CD14-positive monocyte (primary cell): Measurements from ENCODE around the gene LACTBL1. TPM values are rescaled to one million over a fixed set of nuclear protein-coding genes. Genes with fewer than 3 reads are reported as not detected.

Experiments used
- DNase-seq, 3 donors: peaks; one replicate each; pipeline ENCODE4 v3.0.0-alpha.2; 2011 to 2022
- H2AFZ ChIP-seq: 2 replicates; pipeline ENCODE4 v1.6.0; 2012; ENCODE audit warnings: mild to moderate bottlenecking, low read depth, low read length, inconsistent platforms; ENCODE audit not compliant: insufficient read depth, poor library complexity, severe bottlenecking
- H3K27ac ChIP-seq, 2 donors: 1 replicate in 1 of 2; 2 replicates in 1 of 2; pipeline ENCODE4 v1.5.1; 2012 to 2013; ENCODE audit warnings: low read length in 2 of 2, control low read depth in 1 of 2, inconsistent platforms in 1 of 2, low read depth in 1 of 2, mild to moderate bottlenecking in 1 of 2
- H3K27me3 ChIP-seq, 2 donors: one replicate each; pipeline versions ENCODE4 v1.6.0 to v1.6.1; 2011 to 2013; ENCODE audit warnings: low read length in 2 of 2; ENCODE audit not compliant: control insufficient read depth in 2 of 2, insufficient read depth in 2 of 2
- H3K36me3 ChIP-seq, 2 donors: replicated peaks in 1 of 2; 1 replicate in 1 of 2; 2 replicates in 1 of 2; pipeline versions ENCODE4 v1.5.1 to v1.6.1; 2012 to 2013; ENCODE audit warnings: low read length in 2 of 2, control low read depth in 1 of 2, inconsistent platforms in 1 of 2, mild to moderate bottlenecking in 1 of 2; ENCODE audit not compliant: insufficient read depth in 2 of 2, control insufficient read depth in 1 of 2
- H3K4me1 ChIP-seq, 2 donors: 1 replicate in 1 of 2; 2 replicates in 1 of 2; pipeline versions ENCODE4 v1.5.1 to v1.6.1; 2012 to 2013; ENCODE audit warnings: low read length in 2 of 2, control low read depth in 1 of 2, inconsistent platforms in 1 of 2, mild to moderate bottlenecking in 1 of 2, moderate library complexity in 1 of 2; ENCODE audit not compliant: insufficient read depth in 2 of 2, control insufficient read depth in 1 of 2
- H3K4me2 ChIP-seq: replicated peaks from 2 replicates; pipeline ENCODE3; 2012; ENCODE audit warnings: low read length, moderate library complexity, mild to moderate bottlenecking; ENCODE audit not compliant: poor library complexity, severe bottlenecking; ENCODE audit errors: extremely low read depth
- H3K4me3 ChIP-seq, 3 experiments: fragments of 200-600 bp in 1 of 3; sonication (generic) in 1 of 3; replicated peaks in 1 of 3; 1 replicate in 2 of 3; 2 replicates in 1 of 3; pipeline ENCODE4 v1.5.1; 2011 to 2013; ENCODE audit warnings: low read length in 3 of 3, mild to moderate bottlenecking in 3 of 3, control low read depth in 2 of 3, low read depth in 2 of 3, inconsistent platforms in 1 of 3, moderate library complexity in 1 of 3
- H3K79me2 ChIP-seq: 2 replicates; pipeline ENCODE4 v1.6.0; 2012; ENCODE audit warnings: mild to moderate bottlenecking, control low read depth, inconsistent platforms, low read length, moderate library complexity; ENCODE audit not compliant: insufficient read depth
- H3K9ac ChIP-seq: 2 replicates; pipeline ENCODE4 v1.6.0; 2017; ENCODE audit warnings: low read length, mild to moderate bottlenecking; ENCODE audit not compliant: insufficient read depth, poor library complexity, severe bottlenecking
- H3K9me3 ChIP-seq, 2 donors: replicated peaks in 1 of 2; 1 replicate in 1 of 2; 2 replicates in 1 of 2; pipeline versions ENCODE4 v1.5.1 to v1.6.1; 2012 to 2013; ENCODE audit warnings: low read length in 2 of 2, control low read depth in 1 of 2; ENCODE audit not compliant: control insufficient read depth in 1 of 2, insufficient read depth in 1 of 2
- H4K20me1 ChIP-seq: 2 replicates; pipeline ENCODE4 v1.6.0; 2012; ENCODE audit warnings: mild to moderate bottlenecking, low read length, control low read depth, moderate library complexity; ENCODE audit not compliant: insufficient read depth
- H3K27ac Mint-ChIP-seq, 7 donors: one replicate each; pipeline ENCODE4 v1.8.0; 2020; ENCODE audit warnings: mild to moderate bottlenecking in 7 of 7, mixed read lengths in 7 of 7, moderate library complexity in 6 of 7, inconsistent platforms in 2 of 7
- H3K27me3 Mint-ChIP-seq, 3 donors: one replicate each; pipeline ENCODE4 v1.8.0; 2021 to 2022; ENCODE audit warnings: low read depth in 3 of 3, mild to moderate bottlenecking in 3 of 3, mixed read lengths in 3 of 3, moderate library complexity in 3 of 3, inconsistent platforms in 1 of 3
- H3K36me3 Mint-ChIP-seq, 2 donors: one replicate each; pipeline ENCODE4 v1.8.0; 2020; ENCODE audit warnings: mixed read lengths in 2 of 2, inconsistent platforms in 1 of 2, mild to moderate bottlenecking in 1 of 2
- H3K4me1 Mint-ChIP-seq: one replicate; pipeline ENCODE4 v1.8.0; 2020; ENCODE audit warnings: mild to moderate bottlenecking, mixed read lengths
- H3K4me3 Mint-ChIP-seq, 2 donors: one replicate each; pipeline ENCODE4 v1.8.0; 2020; ENCODE audit warnings: mild to moderate bottlenecking in 2 of 2, mixed read lengths in 2 of 2, moderate library complexity in 1 of 2
- H3K9me3 Mint-ChIP-seq, 7 donors: one replicate each; pipeline ENCODE4 v1.8.0; 2020 to 2022; ENCODE audit warnings: mixed read lengths in 7 of 7, mild to moderate bottlenecking in 6 of 7, moderate library complexity in 6 of 7, inconsistent platforms in 2 of 7
- WGBS: methylation state at CpG from one replicate; pipeline ENCODE4 v1.1.5; 2013; ENCODE audit warnings: missing lambda C conversion rate; ENCODE audit not compliant: insufficient coverage; 5-methylcytosine and 5-hydroxymethylcytosine counted together
- intact Hi-C, 2 donors: fragments of 100-400 bp; cut with micrococcal nuclease; formaldehyde crosslinking; loops; one replicate each; pipeline versions ENCODE4 v1.15.0 to v1.15.1; 2023
- polyA plus RNA-seq, 3 donors: library from polyadenylated mRNA; depleted of rRNA in 1 of 3; unstranded in 2 of 3; stranded (reverse) in 1 of 3; fragments of 300-500 nt in 2 of 3; fragments of >200 nt in 1 of 3; fragmentation: Illumina TruSeq in 2 of 3; gene quantifications; 1 replicate in 2 of 3; 2 replicates in 1 of 3; pipeline ENCODE4 v1.2.3, GENCODE V29; 2012 to 2021
- TF ChIP-seq, protein P1 (sequence below): fragments of 200-600 bp; IDR thresholded peaks from one replicate; pipeline ENCODE4 v1.8.0; 2022; ENCODE audit warnings: antibody characterized with exemption, mild to moderate bottlenecking

LACTBL1 gene
- polyA plus RNA-seq, 3 donors = not detected

DNA sequence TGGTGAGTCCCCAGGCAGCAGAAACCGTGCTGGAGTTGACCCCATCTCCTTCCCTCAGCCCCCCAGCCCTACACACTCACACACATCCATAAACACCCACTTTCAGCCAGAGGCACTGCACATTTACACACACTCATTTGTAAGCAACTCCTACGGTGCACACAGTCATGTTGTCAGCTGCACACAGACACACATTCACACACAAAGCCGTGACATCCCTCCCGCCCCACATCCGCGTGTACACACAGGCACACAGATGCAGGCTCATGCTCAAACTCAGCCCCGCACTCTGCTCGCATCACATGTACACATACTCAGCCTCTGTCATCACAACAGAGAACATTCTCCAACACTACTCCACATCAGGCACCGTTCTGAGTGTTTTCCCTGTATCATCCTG, 47.6 kb downstream of the LACTBL1 start:
- Mint-ChIP-seq H3K27me3 (peaks cover 4 to 8% (median 8%) of the 10 kb centered on the region in 3 donors), H3K27ac (no peak overlapping the region), H3K4me3 (no peak overlapping the region), H3K9me3 (no peaks in the 10 kb centered on the region), H3K36me3 (no peaks in the 10 kb centered on the region), H3K4me1 (no peaks in the 10 kb centered on the region)
- no peaks in the 10 kb centered on the region for H3K9me3 ChIP-seq
- no peak overlapping the region for H3K4me3 ChIP-seq
- WGBS = 92% methylated on average over 8 of the region's 9 CpGs
- no peak overlapping the region for H3K4me2 ChIP-seq
- no peaks in the 10 kb centered on the region for H3K27me3 ChIP-seq
- no peaks in the 10 kb centered on the region for H3K36me3 ChIP-seq
- H3K79me2 ChIP-seq = no peaks in the 10 kb centered on the region
- no peaks in the 10 kb centered on the region for H4K20me1 ChIP-seq
- no peak for DNase-seq
- TF ChIP-seq, protein P1, sequence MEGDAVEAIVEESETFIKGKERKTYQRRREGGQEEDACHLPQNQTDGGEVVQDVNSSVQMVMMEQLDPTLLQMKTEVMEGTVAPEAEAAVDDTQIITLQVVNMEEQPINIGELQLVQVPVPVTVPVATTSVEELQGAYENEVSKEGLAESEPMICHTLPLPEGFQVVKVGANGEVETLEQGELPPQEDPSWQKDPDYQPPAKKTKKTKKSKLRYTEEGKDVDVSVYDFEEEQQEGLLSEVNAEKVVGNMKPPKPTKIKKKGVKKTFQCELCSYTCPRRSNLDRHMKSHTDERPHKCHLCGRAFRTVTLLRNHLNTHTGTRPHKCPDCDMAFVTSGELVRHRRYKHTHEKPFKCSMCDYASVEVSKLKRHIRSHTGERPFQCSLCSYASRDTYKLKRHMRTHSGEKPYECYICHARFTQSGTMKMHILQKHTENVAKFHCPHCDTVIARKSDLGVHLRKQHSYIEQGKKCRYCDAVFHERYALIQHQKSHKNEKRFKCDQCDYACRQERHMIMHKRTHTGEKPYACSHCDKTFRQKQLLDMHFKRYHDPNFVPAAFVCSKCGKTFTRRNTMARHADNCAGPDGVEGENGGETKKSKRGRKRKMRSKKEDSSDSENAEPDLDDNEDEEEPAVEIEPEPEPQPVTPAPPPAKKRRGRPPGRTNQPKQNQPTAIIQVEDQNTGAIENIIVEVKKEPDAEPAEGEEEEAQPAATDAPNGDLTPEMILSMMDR = no peak
- no peaks in the 10 kb centered on the region for H3K4me1 ChIP-seq
- no peak overlapping the region for H2AFZ ChIP-seq
- H3K9ac ChIP-seq = no peak overlapping the region
- intact Hi-C loops = no loop called here
- H3K27ac ChIP-seq = no peak overlapping the region

DNA sequence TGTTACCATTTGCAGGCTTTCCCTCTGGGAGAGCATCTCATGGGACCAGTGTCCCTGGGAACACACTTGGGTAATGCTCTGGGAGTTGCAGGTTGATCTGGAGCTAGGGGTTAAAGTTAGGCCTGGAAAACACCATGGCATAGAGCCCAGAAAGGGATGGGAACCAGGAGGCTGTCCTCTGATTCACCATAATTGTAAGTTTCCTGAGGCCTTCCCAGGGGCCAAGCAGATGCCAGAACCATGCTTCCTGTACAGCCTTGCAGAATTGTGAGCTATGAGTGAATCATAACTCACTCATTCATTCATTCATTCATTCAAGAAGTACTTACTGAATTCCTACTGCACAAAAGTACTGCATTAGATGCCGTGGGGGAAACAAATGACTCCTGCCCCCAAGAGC, 50.0 kb downstream of the LACTBL1 start:
- no peaks in the 10 kb centered on the region for H3K4me1 ChIP-seq
- H3K27ac ChIP-seq = no peak overlapping the region
- no peak overlapping the region for H3K4me2 ChIP-seq
- H3K79me2 ChIP-seq = no peaks in the 10 kb centered on the region
- Mint-ChIP-seq H3K36me3 (no peaks in the 10 kb centered on the region), H3K9me3 (no peaks in the 10 kb centered on the region), H3K27ac (no peak overlapping the region), H3K27me3 (peaks cover 1 to 9% (median 2%) of the 10 kb centered on the region in 3 donors), H3K4me3 (no peak overlapping the region), H3K4me1 (no peaks in the 10 kb centered on the region)
- H3K4me3 ChIP-seq = no peak overlapping the region
- 91% methylated on average over 1 of the region's 1 CpG for WGBS
- H2AFZ ChIP-seq = no peak overlapping the region
- no peaks in the 10 kb centered on the region for H3K9me3 ChIP-seq
- TF ChIP-seq, protein P1 = no peak
- DNase-seq = no peak
- H3K27me3 ChIP-seq = no peaks in the 10 kb centered on the region
- H4K20me1 ChIP-seq = no peaks in the 10 kb centered on the region
- H3K36me3 ChIP-seq = no peaks in the 10 kb centered on the region
- intact Hi-C loops = no loop called here
- H3K9ac ChIP-seq = no peak overlapping the region
